Measurements from ENCODE around the gene KIF12. TPM values are rescaled to one million over a fixed set of nuclear protein-coding genes. Genes with fewer than 3 reads are reported as not detected.

Gene KIF12
- total RNA-seq, 1 donor, result not detected

GRCh38 chr9:114051706-114052105 is 47.4 kb downstream of the KIF12 start:
- no peak overlapping the region for H3K4me3 ChIP-seq (ENCODE audit: low read depth, low read length)
- no peak for DNase-seq (ENCODE audit: low read depth)
- no peak for TF ChIP-seq CTCF (IDR thresholded peaks at IDR 0.05; ENCODE audit: insufficient read depth, low read length)

- H3K4me3 ChIP-seq (ENCODE audit: low read depth, low read length), result no peak overlapping the region
- no peak for DNase-seq (ENCODE audit: low read depth)
- no peak for TF ChIP-seq CTCF (IDR thresholded peaks at IDR 0.05; ENCODE audit: insufficient read depth, low read length)
Observed at GRCh38 chr9:114051281-114051680, 47.8 kb downstream of the KIF12 start.

GRCh38 chr9:114050646-114051045 is 48.4 kb downstream of the KIF12 start:
- H3K4me3 ChIP-seq (ENCODE audit: low read depth, low read length), result no peak overlapping the region
- no peak for DNase-seq (ENCODE audit: low read depth)
- no peak for TF ChIP-seq CTCF (IDR thresholded peaks at IDR 0.05; ENCODE audit: insufficient read depth, low read length)

GRCh38 chr9:114050226-114050568 is 48.9 kb downstream of the KIF12 start:
- TF ChIP-seq CTCF (IDR thresholded peaks at IDR 0.05; ENCODE audit: insufficient read depth, low read length), result no peak

GRCh38 chr9:114049441-114050225 is 49.5 kb downstream of the KIF12 start:
- no peak for DNase-seq (ENCODE audit: low read depth)
- H3K4me3 ChIP-seq (ENCODE audit: low read depth, low read length), result no peak overlapping the region
- TF ChIP-seq CTCF (IDR thresholded peaks at IDR 0.05; ENCODE audit: insufficient read depth, low read length), result no peak

More at GRCh38 chr9:114050226-114050568, 48.9 kb downstream of the KIF12 start:
- H3K4me3 ChIP-seq (ENCODE audit: low read depth, low read length), result no peak overlapping the region
- no peak for DNase-seq (ENCODE audit: low read depth)

GRCh38 chr9:114048533-114049415 is 50.3 kb downstream of the KIF12 start:
- DNase-seq (ENCODE audit: low read depth), result no peak

More at GRCh38 chr9:114048533-114049415, 50.3 kb downstream of the KIF12 start:
- TF ChIP-seq CTCF (IDR thresholded peaks at IDR 0.05; ENCODE audit: insufficient read depth, low read length), result no peak
- H3K4me3 ChIP-seq (ENCODE audit: low read depth, low read length), result no peak overlapping the region
